ENCODE measurements around the gene SPRYD3.

- no peak for TF ChIP-seq GATA2 (IDR thresholded peaks at IDR 0.05; ENCODE audit: low read depth, low read length)
- no peak for TF ChIP-seq GATA3 (IDR thresholded peaks at IDR 0.05; ENCODE audit: low read depth, low read length)
Observed at GRCh38 chr12:53065470-53065869, 13.7 kb downstream of the SPRYD3 start.
